K562 (cell line): ENCODE data around the gene TSTD1.

Experiments
- ATF4 ChIP-seq: fragments of 450-650 bp; formaldehyde crosslinking; IDR thresholded peaks from 2 replicates; pipeline ENCODE4 v1.4.0; 2022; ENCODE audit warnings: mild to moderate bottlenecking, moderate library complexity
- CHD4 ChIP-seq: fragments of 200-600 bp; sonication (generic); IDR thresholded peaks from 3 replicates; pipeline ENCODE4 v1.6.1; 2012; ENCODE audit warnings: low read depth, mild to moderate bottlenecking, mixed read lengths, low read length, inconsistent platforms; ENCODE audit not compliant: insufficient read depth, insufficient replicate concordance, poor library complexity, severe bottlenecking
- CTCF ChIP-seq, 3 experiments: IDR thresholded peaks in 2 of 3; conservative IDR thresholded peaks in 1 of 3; 2 replicates each; pipeline ENCODE4 v1.5.1; 2011 to 2012; ENCODE audit warnings: low read length in 3 of 3, mild to moderate bottlenecking in 3 of 3, control low read depth in 2 of 3, improper control_type of control experiment in 1 of 3, inconsistent platforms in 1 of 3, low read depth in 1 of 3, mixed read lengths in 1 of 3, moderate library complexity in 1 of 3; ENCODE audit not compliant: insufficient read depth in 2 of 3
- EP400 ChIP-seq: fragments of 450-650 bp; IDR thresholded peaks from 2 replicates; pipeline ENCODE4 v1.6.1; 2017; ENCODE audit warnings: antibody characterized with exemption, mild to moderate bottlenecking, moderate library complexity
- ETS1 ChIP-seq: conservative IDR thresholded peaks from 2 replicates; pipeline ENCODE4 v1.6.1; 2011; ENCODE audit warnings: low read depth, mild to moderate bottlenecking, low read length; ENCODE audit not compliant: control insufficient read depth
- POLR2AphosphoS5 ChIP-seq: IDR thresholded peaks from 2 replicates; pipeline ENCODE4 v1.6.1; 2011; ENCODE audit warnings: mild to moderate bottlenecking, low read depth, low read length, moderate library complexity; ENCODE audit not compliant: control insufficient read depth, insufficient read depth
- SIX5 ChIP-seq, 2 experiments: IDR thresholded peaks; 2 replicates each; pipeline ENCODE4 v1.6.1; 2011; ENCODE audit warnings: low read length in 2 of 2, borderline replicate concordance in 1 of 2, low read depth in 1 of 2, mild to moderate bottlenecking in 1 of 2, moderate library complexity in 1 of 2; ENCODE audit not compliant: insufficient read depth in 1 of 2
- SP1 ChIP-seq: sonication (generic); formaldehyde crosslinking; IDR thresholded peaks from 2 replicates; pipeline ENCODE4 v1.8.1; 2022; ENCODE audit warnings: mild to moderate bottlenecking, missing genetic modification reagents
- SPI1 ChIP-seq: IDR thresholded peaks from 2 replicates; pipeline ENCODE4 v1.6.1; 2011; ENCODE audit warnings: low read depth, low read length, control low read depth, borderline replicate concordance
- ZC3H4 ChIP-seq: sonication (generic); formaldehyde crosslinking; IDR thresholded peaks from 2 replicates; pipeline ENCODE4 v1.9.0; 2021; ENCODE audit warnings: missing genetic modification reagents, borderline replicate concordance
- ZNF354B ChIP-seq: fragments of 250-450 bp; sonication (Bioruptor Pico); IDR thresholded peaks from 2 replicates; pipeline ENCODE4 v1.4.0; 2020

- TF ChIP-seq ZC3H4 (no peak), SP1 (CRISPR knock-in tag) (no peak), POLR2AphosphoS5 (no peak), SIX5 (IDR thresholded peaks at IDR 0.05; ENCODE audit: borderline replicate concordance in 1 of 2, insufficient read depth in 1 of 2, low read depth in 1 of 2, low read length in 2 of 2) (no peak), ATF4 (no peak), SPI1 (no peak), CHD4 (no peak), EP400 (no peak), CTCF (IDR thresholded peaks at IDR 0.05 in 2 of 3, conservative IDR thresholded peaks at IDR 0.05 in 1 of 3; ENCODE audit: insufficient read depth in 2 of 3, low read depth in 1 of 3, low read length in 3 of 3) (no peak), ZNF354B (CRISPR knock-in tag) (no peak), ETS1 (no peak)
Measured at GRCh38 chr1:161077426-161077825, 38.7 kb upstream of the TSTD1 start.
